HepG2 (cell line): ENCODE results near the gene ERF. TPM values are rescaled to one million over a fixed set of nuclear protein-coding genes. Genes with fewer than 3 reads are reported as not detected.

Experiments
- ATAC-seq: fragments of 200-7000 bp; cut with Tn5 transposase; 3 replicates; pipeline ENCODE4 v1.9.1; 2020; ENCODE audit warnings: mild to moderate bottlenecking, moderate library complexity
- BruUV-seq: library from RNA; stranded (reverse); fragments of 400-500 nt; replicated peaks from 2 replicates; lab custom pipeline; 2021; lab: Mats Ljungman, UMichigan
- CTCF ChIA-PET: fragments of 300-600 bp; formaldehyde crosslinking; extraction: SDS; loops from one replicate; lab custom pipeline; 2021; ENCODE audit warnings: low total read pairs, inconsistent platforms, low intra/inter-chr PET ratio; lab: Yijun Ruan, JAX
- POLR2A ChIA-PET: fragments of 350-600 bp; sonication (Branson Sonifier 250); formaldehyde crosslinking; loops from one replicate; lab custom pipeline; 2020; ENCODE audit warnings: antibody characterized with exemption, inconsistent platforms; lab: Yijun Ruan, JAX
- DNase-seq: peaks from one replicate; pipeline ENCODE4 v3.0.0-alpha.2; 2015; ENCODE audit warnings: low spot score
- FAIRE-seq: peaks from 3 replicates; lab custom pipeline; 2011; peaks lifted over from hg19 to GRCh38; lab: Jason Lieb, UNC
- H2AFZ ChIP-seq: one replicate; pipeline ENCODE4 v1.6.1; 2011; ENCODE audit warnings: low read length, inconsistent platforms
- H3K27ac ChIP-seq: fragments of 300-600 bp; 3 replicates; pipeline ENCODE4 v1.8.0; 2011; ENCODE audit warnings: mixed run types, mild to moderate bottlenecking, mixed read lengths, low read length, inconsistent platforms; ENCODE audit not compliant: insufficient read depth; ENCODE audit errors: extremely low read length
- H3K27me3 ChIP-seq, 2 experiments: fragments of 200-600 bp in 1 of 2; 2 replicates in 1 of 2; 3 replicates in 1 of 2; pipeline versions ENCODE4 v1.6.0 to v1.8.0; 2011; ENCODE audit warnings: low read length in 2 of 2, mild to moderate bottlenecking in 2 of 2, moderate library complexity in 2 of 2, inconsistent platforms in 1 of 2; ENCODE audit not compliant: insufficient read depth in 2 of 2, control insufficient read depth in 1 of 2
- H3K36me3 ChIP-seq, 2 experiments: fragments of 200-600 bp in 1 of 2; replicated peaks in 1 of 2; 2 replicates in 1 of 2; 3 replicates in 1 of 2; pipeline versions ENCODE4 v1.5.1 to v1.8.0; 2011; ENCODE audit warnings: low read length in 2 of 2, inconsistent platforms in 1 of 2; ENCODE audit not compliant: insufficient read depth in 2 of 2, control insufficient read depth in 1 of 2
- H3K4me1 ChIP-seq: 2 replicates; pipeline ENCODE4 v1.5.1; 2012; ENCODE audit warnings: low read length, inconsistent platforms; ENCODE audit not compliant: insufficient read depth
- H3K4me2 ChIP-seq: 2 replicates; pipeline ENCODE4 v1.6.0; 2011; ENCODE audit warnings: low read depth, low read length, inconsistent platforms
- H3K4me3 ChIP-seq, 3 experiments: fragments of 200-600 bp in 1 of 3; sonication (generic), shearing (Covaris generic) in 1 of 3; replicated peaks in 1 of 3; 2 replicates each; pipeline ENCODE4 v1.5.1; 2011 to 2016; ENCODE audit warnings: low read length in 3 of 3, inconsistent platforms in 2 of 3, low read depth in 2 of 3, mild to moderate bottlenecking in 2 of 3, control low read depth in 1 of 3, mixed read lengths in 1 of 3; ENCODE audit not compliant: insufficient read depth in 1 of 3
- H3K79me2 ChIP-seq: one replicate; pipeline ENCODE4 v1.6.1; 2011; ENCODE audit warnings: low read length, inconsistent platforms; ENCODE audit not compliant: insufficient read depth
- H3K9ac ChIP-seq: 2 replicates; pipeline ENCODE4 v1.6.0; 2011; ENCODE audit warnings: mild to moderate bottlenecking, low read depth, low read length, inconsistent platforms; ENCODE audit not compliant: insufficient read depth
- H3K9me3 ChIP-seq: 2 replicates; pipeline ENCODE4 v1.5.1; 2012; ENCODE audit warnings: mild to moderate bottlenecking, low read length
- H4K20me1 ChIP-seq: 2 replicates; pipeline ENCODE4 v1.6.0; 2011; ENCODE audit warnings: inconsistent platforms, mild to moderate bottlenecking, low read length, moderate library complexity; ENCODE audit not compliant: insufficient read depth
- LRRFIP1 ChIP-seq: sonication (generic); formaldehyde crosslinking; conservative IDR thresholded peaks from 2 replicates; pipeline ENCODE4 v1.4.0; 2020; ENCODE audit warnings: missing genetic modification reagents
- NFAT5 ChIP-seq: sonication (generic); formaldehyde crosslinking; IDR thresholded peaks from 2 replicates; pipeline ENCODE4 v1.4.0; 2020; ENCODE audit warnings: missing genetic modification reagents
- ZNF20 ChIP-seq: sonication (generic); formaldehyde crosslinking; IDR thresholded peaks from 2 replicates; pipeline ENCODE4 v1.4.0; 2020; ENCODE audit warnings: mild to moderate bottlenecking, moderate library complexity, missing genetic modification reagents
- ZNF687 ChIP-seq: sonication (generic); formaldehyde crosslinking; IDR thresholded peaks from 2 replicates; pipeline ENCODE4 v1.5.1; 2020; ENCODE audit warnings: mild to moderate bottlenecking, missing genetic modification reagents, moderate library complexity
- WGBS: methylation state at CpG from one replicate; pipeline ENCODE4 v1.1.6; 2017; ENCODE audit warnings: low lambda C conversion rate; 5-methylcytosine and 5-hydroxymethylcytosine counted together
- in situ Hi-C: cut with HindIII; loops from 2 replicates; pipeline ENCODE4 v1.10.0; 2017; ENCODE audit warnings: low pct_unique_long_range_greater_than_20kb; ENCODE audit not compliant: extremely low pct_ligation_motif_present
- intact Hi-C: fragments of 100-400 bp; cut with micrococcal nuclease; formaldehyde crosslinking; loops from one replicate; pipeline ENCODE4 v1.10.0; 2022; ENCODE audit not compliant: unreplicated experiment
- polyA plus RNA-seq, 8 experiments: library from polyadenylated mRNA; depleted of rRNA in 3 of 8; stranded (reverse) in 7 of 8; unstranded in 1 of 8; fragments of >200 nt; fragmentation: Illumina TruSeq in 4 of 8; extraction: Trizol in 4 of 8; gene quantifications; 2 replicates each; pipeline versions ENCODE4 v1.2.1 to v1.2.3, GENCODE V29; 2011 to 2016; ENCODE audit warnings: low read depth in 4 of 8, missing spikeins in 1 of 8, mixed read lengths in 1 of 8; ENCODE audit not compliant: insufficient read depth in 1 of 8
- total RNA-seq, 5 experiments: library from RNA; depleted of rRNA; stranded (reverse); fragments of >200 nt; fragmentation: Illumina TruSeq; extraction: Trizol; gene quantifications; 2 replicates each; pipeline ENCODE4 v1.2.3, GENCODE V29; 2016; ENCODE audit warnings: low read depth in 1 of 5

Gene ERF
- total and polyA plus RNA-seq, 2 of the 13 experiments (the other 11 are each of a cell fraction or from before 2014, with no cell fraction given): 67.1 to 69.9 TPM

GRCh38 chr19:42208612-42209011, 46.3 kb downstream of the ERF start (continued):
- no peak for TF ChIP-seq NFAT5 (CRISPR knock-in tag)

- FAIRE-seq: no peak
- no peak for DNase-seq
- CTCF ChIA-PET: no interaction called here
Observed at GRCh38 chr19:42207767-42208271, 47.1 kb downstream of the ERF start.

More at GRCh38 chr19:42207767-42208271, 47.1 kb downstream of the ERF start:
- POLR2A ChIA-PET: interaction anchor here (0.6 kb wide), 1 partner anchor 108 kb away, joined by 3 read pairs; no protein-coding TSS in a partner anchor
- Histone ChIP-seq H3K27ac (no peak overlapping the region), H3K36me3 (peaks cover 30 to 66% of the 10 kb centered on the region in 2 experiments), H3K4me2 (no peak overlapping the region), H3K79me2 (peaks cover 16% of the 10 kb centered on the region), H2AFZ (no peak overlapping the region), H3K9ac (no peak overlapping the region), H3K27me3 (no peaks in the 10 kb centered on the region), H3K4me1 (peaks cover under 1% of the 10 kb centered on the region; the same call in 1 of the 2 replicates), H4K20me1 (peaks cover 12% of the 10 kb centered on the region), H3K9me3 (no peaks in the 10 kb centered on the region), H3K4me3 (no peak overlapping the region)
- no TSS peak for BruUV-seq
- intact Hi-C loops: no loop called here
- WGBS: 99% methylated on average over 6 of the region's 6 CpGs
- in situ Hi-C loops: no loop called here
- TF ChIP-seq ZNF687 (CRISPR knock-in tag) (no peak), LRRFIP1 (CRISPR knock-in tag) (no peak), ZNF20 (CRISPR knock-in tag) (no peak)
- ATAC-seq: no peak
